B cell (primary cell): ENCODE measurements around the gene CFAP54.

ENCODE experiments used
- CTCF ChIP-seq: fragments of 200-600 bp; IDR thresholded peaks from one replicate; pipeline ENCODE4 v1.8.0; 2022; ENCODE audit warnings: antibody characterized with exemption, mild to moderate bottlenecking
- EZH2 ChIP-seq: IDR thresholded peaks from 2 replicates; pipeline ENCODE4 v1.6.1; 2012; ENCODE audit warnings: borderline replicate concordance, low read depth, mild to moderate bottlenecking, moderate library complexity, low read length; ENCODE audit not compliant: insufficient read depth, poor library complexity, severe bottlenecking

GRCh38 chr12:96502949-96503532 lies 13.7 kb downstream of the CFAP54 start:
- TF ChIP-seq CTCF (peak; percentile 29), EZH2 (no peak)
